Measurements from ENCODE around the gene CORO6. TPM values are rescaled to one million over a fixed set of nuclear protein-coding genes. Genes with fewer than 3 reads are reported as not detected.

CORO6 gene
- total and polyA plus RNA-seq, 4 donors, result 0.23 to 3.0 (median 0.59) TPM

- TF ChIP-seq GABPA (IDR thresholded peaks at IDR 0.05 in 1 of 2, conservative IDR thresholded peaks at IDR 0.05 in 1 of 2) (no peak), TAF1 (conservative IDR thresholded peaks at IDR 0.05) (no peak), REST (IDR thresholded peaks at IDR 0.05) (no peak), RXRA (IDR thresholded peaks at IDR 0.05) (no peak), HNF4G (IDR thresholded peaks at IDR 0.05) (no peak), RAD21 (IDR thresholded peaks at IDR 0.05) (no peak), MAX (IDR thresholded peaks at IDR 0.05) (no peak), FOXA1 (IDR thresholded peaks at IDR 0.05) (no peak)
- no peaks in the 10 kb centered on the region for H3K9me3 ChIP-seq (ENCODE audit: control insufficient read depth in 4 of 4, low read length in 3 of 4)
- no peak overlapping the region for H3K4me3 ChIP-seq (ENCODE audit: low read depth in 1 of 3, low read length in 3 of 3)
- no peak for DNase-seq (ENCODE audit: low spot score)
- H3K4me1 ChIP-seq (ENCODE audit: control insufficient read depth in 4 of 4, insufficient read depth in 4 of 4, low read length in 3 of 4), result peaks cover 19 to 51% (median 38%) of the 10 kb centered on the region in 4 donors
- no peak overlapping the region for H3K27ac ChIP-seq (ENCODE audit: low read depth in 1 of 2, low read length in 2 of 2)
- 43% methylated on average over 16 of the region's 16 CpGs for WGBS
- no peak overlapping the region for H3K9ac ChIP-seq (ENCODE audit: low read depth in 1 of 2, low read length in 2 of 2)
- peaks cover 0 to 10% (median 2%) of the 10 kb centered on the region in 4 donors for H3K27me3 ChIP-seq (ENCODE audit: control insufficient read depth in 4 of 4, insufficient read depth in 4 of 4, low read length in 3 of 4)
- no peaks in the 10 kb centered on the region for H3K36me3 ChIP-seq (ENCODE audit: control insufficient read depth in 4 of 4, insufficient read depth in 3 of 4, low read depth in 1 of 4, low read length in 3 of 4)
These were observed 8.2 kb downstream of the CORO6 start for GRCh38 chr17:29614349-29615047.

GRCh38 chr17:29613856-29614255, 8.9 kb downstream of the CORO6 start:
- peaks cover 0 to 10% (median 1%) of the 10 kb centered on the region in 4 donors for H3K27me3 ChIP-seq (ENCODE audit: control insufficient read depth in 4 of 4, insufficient read depth in 4 of 4, low read length in 3 of 4)
- no peaks in the 10 kb centered on the region for H3K9me3 ChIP-seq (ENCODE audit: control insufficient read depth in 4 of 4, low read length in 3 of 4)
- TF ChIP-seq NR2F2 (IDR thresholded peaks at IDR 0.05), result no peak
- no peak for TF ChIP-seq ZBTB33 (IDR thresholded peaks at IDR 0.05)
- no peak for TF ChIP-seq RXRA (IDR thresholded peaks at IDR 0.05)
- TF ChIP-seq HNF4A (conservative IDR thresholded peaks at IDR 0.05), result no peak
- TF ChIP-seq REST (IDR thresholded peaks at IDR 0.05), result no peak
- TF ChIP-seq SP1 (IDR thresholded peaks at IDR 0.05), result no peak
- TF ChIP-seq ATF3 (IDR thresholded peaks at IDR 0.05), result no peak
- no peak for TF ChIP-seq RAD21 (IDR thresholded peaks at IDR 0.05)
- TF ChIP-seq MAX (IDR thresholded peaks at IDR 0.05), result no peak
- TF ChIP-seq FOXA2 (IDR thresholded peaks at IDR 0.05), result no peak
- TF ChIP-seq YY1 (IDR thresholded peaks at IDR 0.05), result no peak
- no peak for TF ChIP-seq EGR1 (IDR thresholded peaks at IDR 0.05; ENCODE audit: low read depth in 2 of 2)
- no peak for TF ChIP-seq CTCF (IDR thresholded peaks at IDR 0.05; ENCODE audit: low read depth, low read length, missing input control)
- 12% methylated on average over 13 of the region's 13 CpGs for WGBS
- no peak for DNase-seq (ENCODE audit: low spot score)
- H3K36me3 ChIP-seq (ENCODE audit: control insufficient read depth in 4 of 4, insufficient read depth in 3 of 4, low read depth in 1 of 4, low read length in 3 of 4), result no peaks in the 10 kb centered on the region
- no peak overlapping the region for H3K27ac ChIP-seq (ENCODE audit: low read depth in 1 of 2, low read length in 2 of 2)
- no peak overlapping the region for H3K9ac ChIP-seq (ENCODE audit: low read depth in 1 of 2, low read length in 2 of 2)
- no peak overlapping the region for H3K4me3 ChIP-seq (ENCODE audit: low read depth in 1 of 3, low read length in 3 of 3)
- H3K4me1 ChIP-seq (ENCODE audit: control insufficient read depth in 4 of 4, insufficient read depth in 4 of 4, low read length in 3 of 4), result peaks cover 19 to 51% (median 38%) of the 10 kb centered on the region in 4 donors
